ENCODE measurements around the gene TRIML1.

TRIML1 gene

GRCh38 chr4:188139141-188139540, at the start of gene TRIML1:
TRIML1 (plus strand) TSS chr4:188139441; CDS start chr4:188139559, 118 bp downstream.
- no peak for DNase-seq

- no peak for DNase-seq
Measured at GRCh38 chr4:188092824-188093223, 46.4 kb upstream of the TRIML1 start.

GRCh38 chr4:188106454-188106853, 32.8 kb upstream of the TRIML1 start:
- no peak for DNase-seq

GRCh38 chr4:188107931-188108843, 31.1 kb upstream of the TRIML1 start:
- no peak for DNase-seq

GRCh38 chr4:188109157-188109755, 30.0 kb upstream of the TRIML1 start, which contains the start of gene TRIML2:
TRIML2 (minus strand) TSS chr4:188109603; CDS start chr4:188105368, 4,235 bp downstream.
- no peak for DNase-seq

GRCh38 chr4:188110036-188110435, 29.2 kb upstream of the TRIML1 start:
- DNase-seq = no peak

- no peak for DNase-seq
Measured at GRCh38 chr4:188110741-188111471, 28.3 kb upstream of the TRIML1 start.

- no peak for DNase-seq
Measured at GRCh38 chr4:188111955-188112354, 27.3 kb upstream of the TRIML1 start.

- DNase-seq = no peak
Measured at GRCh38 chr4:188113156-188113555, 26.1 kb upstream of the TRIML1 start.

GRCh38 chr4:188117631-188118324, 21.5 kb upstream of the TRIML1 start:
- no peak for DNase-seq

GRCh38 chr4:188121530-188121929, 17.7 kb upstream of the TRIML1 start:
- DNase-seq = no peak

- no peak for DNase-seq
Measured at GRCh38 chr4:188127214-188127874, 11.9 kb upstream of the TRIML1 start.

- DNase-seq = no peak
Measured at GRCh38 chr4:188130355-188130754, 8.9 kb upstream of the TRIML1 start.

- DNase-seq = no peak
Measured at GRCh38 chr4:188132232-188132631, 7.0 kb upstream of the TRIML1 start.

GRCh38 chr4:188138227-188138626, 1.0 kb upstream of the TRIML1 start:
- DNase-seq = no peak

GRCh38 chr4:188139671-188140070, 430 bp downstream of the TRIML1 start:
- no peak for DNase-seq

GRCh38 chr4:188143731-188144130, 4.5 kb downstream of the TRIML1 start:
- DNase-seq = no peak

GRCh38 chr4:188145601-188146000, 6.4 kb downstream of the TRIML1 start:
- DNase-seq = no peak

- DNase-seq = no peak
Measured at GRCh38 chr4:188146618-188147017, 7.4 kb downstream of the TRIML1 start.

GRCh38 chr4:188147176-188147575, 7.9 kb downstream of the TRIML1 start:
- DNase-seq = no peak

- DNase-seq = no peak
Measured at GRCh38 chr4:188147776-188148175, 8.5 kb downstream of the TRIML1 start.
